ENCODE data around the gene ITGB3BP.

The ITGB3BP gene

DNA sequence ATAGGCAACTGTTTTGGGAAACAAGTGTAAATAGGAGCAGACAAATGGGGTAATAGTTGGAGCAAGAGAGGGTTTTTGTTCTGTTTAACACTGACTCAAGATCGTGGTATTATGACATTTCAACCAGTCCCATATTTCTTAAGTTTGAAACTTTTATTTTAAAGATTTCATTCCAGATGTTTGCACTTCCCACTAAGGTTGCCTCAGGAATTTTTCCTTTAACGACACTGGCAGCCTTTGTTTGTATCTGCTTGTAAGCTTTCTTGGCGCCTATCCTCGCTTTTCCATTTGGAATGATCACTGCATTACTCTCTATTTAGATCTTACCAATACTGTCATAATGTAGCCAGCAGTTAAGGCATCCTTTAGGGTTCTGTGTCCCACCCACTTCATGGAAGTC is 87.9 kb downstream of the ITGB3BP start:
- TF ChIP-seq YY1 (IDR thresholded peaks at IDR 0.05; ENCODE audit: low read depth) = no peak

DNA sequence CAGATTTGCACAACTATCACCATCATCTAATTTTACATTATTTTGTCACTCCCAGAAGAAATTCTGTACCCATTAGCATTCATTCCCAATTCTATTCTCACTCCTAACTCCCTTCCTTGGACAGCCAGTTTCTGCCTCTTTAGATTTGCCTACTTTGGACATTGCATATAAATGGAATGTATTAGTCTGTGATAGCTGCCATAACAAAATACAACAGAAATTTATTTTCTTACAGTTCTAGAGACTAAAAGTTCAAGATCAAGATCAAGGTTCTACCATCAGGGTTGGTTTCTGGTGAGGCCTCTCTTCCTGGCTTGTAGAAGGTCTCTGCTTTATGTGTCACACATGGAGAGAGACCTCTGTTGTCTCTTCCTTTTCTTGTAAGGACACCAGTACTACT is 93.7 kb downstream of the ITGB3BP start:
- TF ChIP-seq, protein P1, sequence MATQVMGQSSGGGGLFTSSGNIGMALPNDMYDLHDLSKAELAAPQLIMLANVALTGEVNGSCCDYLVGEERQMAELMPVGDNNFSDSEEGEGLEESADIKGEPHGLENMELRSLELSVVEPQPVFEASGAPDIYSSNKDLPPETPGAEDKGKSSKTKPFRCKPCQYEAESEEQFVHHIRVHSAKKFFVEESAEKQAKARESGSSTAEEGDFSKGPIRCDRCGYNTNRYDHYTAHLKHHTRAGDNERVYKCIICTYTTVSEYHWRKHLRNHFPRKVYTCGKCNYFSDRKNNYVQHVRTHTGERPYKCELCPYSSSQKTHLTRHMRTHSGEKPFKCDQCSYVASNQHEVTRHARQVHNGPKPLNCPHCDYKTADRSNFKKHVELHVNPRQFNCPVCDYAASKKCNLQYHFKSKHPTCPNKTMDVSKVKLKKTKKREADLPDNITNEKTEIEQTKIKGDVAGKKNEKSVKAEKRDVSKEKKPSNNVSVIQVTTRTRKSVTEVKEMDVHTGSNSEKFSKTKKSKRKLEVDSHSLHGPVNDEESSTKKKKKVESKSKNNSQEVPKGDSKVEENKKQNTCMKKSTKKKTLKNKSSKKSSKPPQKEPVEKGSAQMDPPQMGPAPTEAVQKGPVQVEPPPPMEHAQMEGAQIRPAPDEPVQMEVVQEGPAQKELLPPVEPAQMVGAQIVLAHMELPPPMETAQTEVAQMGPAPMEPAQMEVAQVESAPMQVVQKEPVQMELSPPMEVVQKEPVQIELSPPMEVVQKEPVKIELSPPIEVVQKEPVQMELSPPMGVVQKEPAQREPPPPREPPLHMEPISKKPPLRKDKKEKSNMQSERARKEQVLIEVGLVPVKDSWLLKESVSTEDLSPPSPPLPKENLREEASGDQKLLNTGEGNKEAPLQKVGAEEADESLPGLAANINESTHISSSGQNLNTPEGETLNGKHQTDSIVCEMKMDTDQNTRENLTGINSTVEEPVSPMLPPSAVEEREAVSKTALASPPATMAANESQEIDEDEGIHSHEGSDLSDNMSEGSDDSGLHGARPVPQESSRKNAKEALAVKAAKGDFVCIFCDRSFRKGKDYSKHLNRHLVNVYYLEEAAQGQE (IDR thresholded peaks at IDR 0.05; ENCODE audit: low read depth) = no peak

DNA sequence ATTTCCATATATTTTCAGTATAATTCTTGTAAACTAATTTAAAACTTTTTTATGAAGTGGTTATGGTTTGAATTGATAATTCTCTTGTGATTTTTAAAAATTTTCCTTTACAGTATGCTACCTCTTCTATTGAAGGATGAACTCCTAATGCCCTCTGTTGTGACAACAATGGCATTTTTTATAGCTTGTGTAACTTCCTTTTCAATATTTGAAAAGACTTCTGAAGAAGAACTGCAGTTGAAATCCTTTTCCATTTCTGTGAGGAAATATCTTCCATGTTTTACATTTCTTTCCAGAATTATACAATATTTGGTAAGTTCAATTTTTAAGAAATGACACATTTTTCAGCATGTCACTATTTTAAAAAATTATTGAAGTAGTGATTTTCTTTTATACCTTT is 94.2 kb downstream of the ITGB3BP start:
- TF ChIP-seq RAD21 (IDR thresholded peaks at IDR 0.05; ENCODE audit: low read depth) (no peak), FOXM1 (IDR thresholded peaks at IDR 0.05; ENCODE audit: borderline replicate concordance, low read depth) (no peak), EP300 (IDR thresholded peaks at IDR 0.05; ENCODE audit: borderline replicate concordance) (no peak), TAF1 (IDR thresholded peaks at IDR 0.05; ENCODE audit: low read depth) (no peak)
- TF ChIP-seq, protein P1 (IDR thresholded peaks at IDR 0.05; ENCODE audit: low read depth) = no peak

DNA sequence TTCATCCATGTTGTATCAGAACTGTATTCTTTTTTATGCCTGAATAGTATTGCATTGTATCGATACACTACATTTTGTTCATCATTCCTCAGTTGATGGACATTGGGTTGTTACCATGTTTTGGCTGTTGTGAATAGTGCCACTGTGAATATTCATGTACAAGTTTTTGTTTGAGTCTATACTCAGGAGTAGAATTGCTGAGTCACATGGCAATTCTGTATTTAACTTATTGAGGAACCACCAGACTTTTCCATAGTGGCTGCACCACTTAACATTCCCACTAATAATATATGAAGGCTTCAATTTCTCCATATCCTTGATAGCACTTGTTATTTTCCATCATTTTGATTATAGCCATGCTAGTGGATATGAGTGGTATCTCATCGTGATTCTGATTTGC is 99.4 kb downstream of the ITGB3BP start:
- TF ChIP-seq EGR1 (IDR thresholded peaks at IDR 0.05) = no peak
- TF ChIP-seq, protein P2, sequence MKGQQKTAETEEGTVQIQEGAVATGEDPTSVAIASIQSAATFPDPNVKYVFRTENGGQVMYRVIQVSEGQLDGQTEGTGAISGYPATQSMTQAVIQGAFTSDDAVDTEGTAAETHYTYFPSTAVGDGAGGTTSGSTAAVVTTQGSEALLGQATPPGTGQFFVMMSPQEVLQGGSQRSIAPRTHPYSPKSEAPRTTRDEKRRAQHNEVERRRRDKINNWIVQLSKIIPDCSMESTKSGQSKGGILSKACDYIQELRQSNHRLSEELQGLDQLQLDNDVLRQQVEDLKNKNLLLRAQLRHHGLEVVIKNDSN (IDR thresholded peaks at IDR 0.05) = no peak
- no peak for TF ChIP-seq TEAD4 (IDR thresholded peaks at IDR 0.05)
- no peak for TF ChIP-seq TAF1 (IDR thresholded peaks at IDR 0.05; ENCODE audit: low read depth)
- TF ChIP-seq ZBTB7A (IDR thresholded peaks at IDR 0.05; ENCODE audit: low read depth) = no peak
- TF ChIP-seq EP300 (IDR thresholded peaks at IDR 0.05; ENCODE audit: borderline replicate concordance) = no peak
- TF ChIP-seq NFIC (IDR thresholded peaks at IDR 0.05) = no peak
- TF ChIP-seq YY1 (IDR thresholded peaks at IDR 0.05; ENCODE audit: low read depth) = no peak
- TF ChIP-seq, protein P3, sequence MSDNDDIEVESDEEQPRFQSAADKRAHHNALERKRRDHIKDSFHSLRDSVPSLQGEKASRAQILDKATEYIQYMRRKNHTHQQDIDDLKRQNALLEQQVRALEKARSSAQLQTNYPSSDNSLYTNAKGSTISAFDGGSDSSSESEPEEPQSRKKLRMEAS (IDR thresholded peaks at IDR 0.05) = no peak
- no peak for TF ChIP-seq RAD21 (IDR thresholded peaks at IDR 0.05; ENCODE audit: low read depth)
- TF ChIP-seq FOXM1 (IDR thresholded peaks at IDR 0.05; ENCODE audit: borderline replicate concordance, low read depth) = no peak
- no peak for TF ChIP-seq TCF12 (IDR thresholded peaks at IDR 0.05; ENCODE audit: low read depth)
- TF ChIP-seq CEBPB (IDR thresholded peaks at IDR 0.05) = no peak
- TF ChIP-seq, protein P1 (IDR thresholded peaks at IDR 0.05; ENCODE audit: low read depth) = no peak
- TF ChIP-seq CREB1 (IDR thresholded peaks at IDR 0.05; ENCODE audit: low read depth) = no peak

DNA sequence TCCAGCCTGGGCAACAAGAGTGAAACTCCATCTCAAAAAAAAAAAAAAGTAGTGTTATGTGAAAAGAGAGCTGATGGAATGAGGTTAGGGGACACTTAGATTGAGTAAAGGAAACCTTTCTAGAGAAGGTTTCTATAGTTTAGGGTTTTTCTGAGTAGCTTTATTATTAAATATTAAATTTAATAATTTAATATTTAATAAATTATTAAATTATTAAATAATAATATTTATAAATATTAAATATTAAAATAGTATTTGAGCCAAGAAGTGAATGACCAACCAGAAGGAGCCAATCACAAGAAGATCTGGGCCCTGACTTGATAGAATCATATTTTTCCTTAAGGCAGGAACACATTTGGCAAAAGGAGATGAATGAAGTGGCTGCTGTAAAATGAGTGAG is 104.9 kb downstream of the ITGB3BP start:
- TF ChIP-seq YY1 (IDR thresholded peaks at IDR 0.05; ENCODE audit: low read depth) (no peak), FOXM1 (IDR thresholded peaks at IDR 0.05; ENCODE audit: borderline replicate concordance, low read depth) (no peak), TCF12 (IDR thresholded peaks at IDR 0.05; ENCODE audit: low read depth) (no peak), ZBTB7A (IDR thresholded peaks at IDR 0.05; ENCODE audit: low read depth) (no peak), CREB1 (IDR thresholded peaks at IDR 0.05; ENCODE audit: low read depth) (no peak), TAF1 (IDR thresholded peaks at IDR 0.05; ENCODE audit: low read depth) (no peak), RAD21 (IDR thresholded peaks at IDR 0.05; ENCODE audit: low read depth) (no peak)
- TF ChIP-seq, protein P2 (IDR thresholded peaks at IDR 0.05) = no peak
- TF ChIP-seq, protein P3 (IDR thresholded peaks at IDR 0.05) = no peak
- TF ChIP-seq, protein P1 (IDR thresholded peaks at IDR 0.05; ENCODE audit: low read depth) = no peak
